IPS DF 6.9 (cell line): ENCODE data around the gene CNPPD1.

ENCODE experiments used
- DNase-seq: peaks from one replicate; pipeline ENCODE4 v3.0.0-alpha.2; 2013; ENCODE audit warnings: low read depth, low spot score
- H3K27ac ChIP-seq: one replicate; pipeline ENCODE4 v1.5.1; 2013; ENCODE audit warnings: low read length, control low read depth
- H3K27me3 ChIP-seq: 2 replicates; pipeline ENCODE4 v1.6.1; 2013; ENCODE audit warnings: mild to moderate bottlenecking, low read length; ENCODE audit not compliant: control insufficient read depth, insufficient read depth
- H3K36me3 ChIP-seq: 2 replicates; pipeline ENCODE4 v1.6.1; 2013; ENCODE audit warnings: low read length; ENCODE audit not compliant: control insufficient read depth, insufficient read depth
- H3K4me1 ChIP-seq: 2 replicates; pipeline ENCODE4 v1.6.1; 2013; ENCODE audit warnings: low read length; ENCODE audit not compliant: control insufficient read depth, insufficient read depth
- H3K4me3 ChIP-seq: 2 replicates; pipeline ENCODE4 v1.5.1; 2013; ENCODE audit warnings: mild to moderate bottlenecking, low read length
- H3K9me3 ChIP-seq: 2 replicates; pipeline ENCODE4 v1.6.1; 2013; ENCODE audit warnings: low read length, inconsistent platforms; ENCODE audit not compliant: control insufficient read depth, insufficient read depth
- WGBS: extraction: QIAGEN DNeasy Blood & Tissue Kit; methylation state at CpG from one replicate; pipeline ENCODE4 v1.1.7; 2013; ENCODE audit warnings: mixed read lengths, missing lambda C conversion rate; ENCODE audit not compliant: insufficient read length, insufficient coverage; 5-methylcytosine and 5-hydroxymethylcytosine counted together

The CNPPD1 gene

GRCh38 chr2:219126555-219126954 is 50.2 kb downstream of the CNPPD1 start:
- H3K36me3 ChIP-seq = no peaks in the 10 kb centered on the region
- H3K4me3 ChIP-seq = no peak overlapping the region
- no CpG with 5 or more reads among the region's 3 CpGs for WGBS
- 0 out of 2 replicates have a peak, but pooled peaks cover 1% of the 10 kb centered on the region for H3K4me1 ChIP-seq
- H3K9me3 ChIP-seq = no peaks in the 10 kb centered on the region
- no peaks in the 10 kb centered on the region for H3K27me3 ChIP-seq
- no peak overlapping the region for H3K27ac ChIP-seq
- DNase-seq = no peak

GRCh38 chr2:219125886-219126270 is 50.8 kb downstream of the CNPPD1 start:
- Histone ChIP-seq H3K27me3 (no peaks in the 10 kb centered on the region), H3K36me3 (no peaks in the 10 kb centered on the region), H3K4me1 (0 out of 2 replicates have a peak, but pooled peaks cover 1% of the 10 kb centered on the region), H3K27ac (no peak overlapping the region), H3K4me3 (no peak overlapping the region), H3K9me3 (no peaks in the 10 kb centered on the region)
- no peak for DNase-seq
- WGBS = no CpG with 5 or more reads among the region's 1 CpG

GRCh38 chr2:219125225-219125885 is 51.4 kb downstream of the CNPPD1 start:
- WGBS = no CpG with 5 or more reads among the region's 10 CpGs
- Histone ChIP-seq H3K4me3 (no peak overlapping the region), H3K4me1 (0 out of 2 replicates have a peak, but pooled peaks cover 1% of the 10 kb centered on the region), H3K27ac (no peak overlapping the region), H3K9me3 (no peaks in the 10 kb centered on the region), H3K27me3 (no peaks in the 10 kb centered on the region), H3K36me3 (no peaks in the 10 kb centered on the region)
- no peak for DNase-seq

- Histone ChIP-seq H3K4me1 (0 out of 2 replicates have a peak, but pooled peaks cover 1% of the 10 kb centered on the region), H3K27ac (no peak overlapping the region), H3K27me3 (no peaks in the 10 kb centered on the region), H3K4me3 (no peak overlapping the region), H3K9me3 (no peaks in the 10 kb centered on the region), H3K36me3 (no peaks in the 10 kb centered on the region)
- no CpG with 5 or more reads among the region's 4 CpGs for WGBS
- DNase-seq = no peak
These were observed 52.2 kb downstream of the CNPPD1 start for GRCh38 chr2:219124381-219125110.

GRCh38 chr2:219123356-219124135 is 53.2 kb downstream of the CNPPD1 start:
- Histone ChIP-seq H3K4me3 (no peak overlapping the region), H3K4me1 (0 out of 2 replicates have a peak, but pooled peaks cover 1% of the 10 kb centered on the region)
- WGBS = no CpG with 5 or more reads among the region's 8 CpGs

GRCh38 chr2:219122202-219122980 is 54.3 kb downstream of the CNPPD1 start:
- H3K9me3 ChIP-seq = no peaks in the 10 kb centered on the region
- no peak overlapping the region for H3K27ac ChIP-seq
- H3K4me1 ChIP-seq = 0 out of 2 replicates have a peak, but pooled peaks cover 1% of the 10 kb centered on the region
- DNase-seq = no peak
- no peaks in the 10 kb centered on the region for H3K27me3 ChIP-seq
- WGBS = no CpG with 5 or more reads among the region's 5 CpGs
- H3K4me3 ChIP-seq = no peak overlapping the region
- no peaks in the 10 kb centered on the region for H3K36me3 ChIP-seq

More at GRCh38 chr2:219123356-219124135, 53.2 kb downstream of the CNPPD1 start:
- Histone ChIP-seq H3K36me3 (no peaks in the 10 kb centered on the region), H3K9me3 (no peaks in the 10 kb centered on the region), H3K27me3 (no peaks in the 10 kb centered on the region), H3K27ac (no peak overlapping the region)
- DNase-seq = no peak
